ENCODE data around the gene ABCB6.

ABCB6 gene

GRCh38 chr2:219165058-219165911, 53.5 kb downstream of the ABCB6 start:
- DNase-seq: no peak

DNA sequence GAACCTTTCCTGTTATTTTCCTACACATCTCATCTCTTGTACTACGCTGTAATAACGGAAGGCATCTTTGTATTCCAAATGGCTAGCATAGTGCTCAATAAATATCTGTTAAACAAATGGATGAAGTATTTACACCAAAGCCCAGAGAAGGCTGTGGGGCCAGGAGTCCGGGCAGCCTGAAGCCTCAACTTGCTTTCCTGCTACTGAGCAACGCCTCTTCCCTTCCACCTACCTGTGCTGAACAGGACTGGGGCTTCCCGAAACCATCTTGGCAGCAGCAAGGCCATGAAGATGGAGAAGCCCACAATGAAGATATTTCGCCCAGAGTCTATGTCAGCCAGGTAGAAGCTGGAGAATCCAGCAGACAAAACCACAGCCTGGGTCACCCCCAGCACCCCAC, 55.6 kb downstream of the ABCB6 start:
- no peak for DNase-seq

GRCh38 chr2:219161097-219161496, 57.7 kb downstream of the ABCB6 start:
- DNase-seq: no peak

DNA sequence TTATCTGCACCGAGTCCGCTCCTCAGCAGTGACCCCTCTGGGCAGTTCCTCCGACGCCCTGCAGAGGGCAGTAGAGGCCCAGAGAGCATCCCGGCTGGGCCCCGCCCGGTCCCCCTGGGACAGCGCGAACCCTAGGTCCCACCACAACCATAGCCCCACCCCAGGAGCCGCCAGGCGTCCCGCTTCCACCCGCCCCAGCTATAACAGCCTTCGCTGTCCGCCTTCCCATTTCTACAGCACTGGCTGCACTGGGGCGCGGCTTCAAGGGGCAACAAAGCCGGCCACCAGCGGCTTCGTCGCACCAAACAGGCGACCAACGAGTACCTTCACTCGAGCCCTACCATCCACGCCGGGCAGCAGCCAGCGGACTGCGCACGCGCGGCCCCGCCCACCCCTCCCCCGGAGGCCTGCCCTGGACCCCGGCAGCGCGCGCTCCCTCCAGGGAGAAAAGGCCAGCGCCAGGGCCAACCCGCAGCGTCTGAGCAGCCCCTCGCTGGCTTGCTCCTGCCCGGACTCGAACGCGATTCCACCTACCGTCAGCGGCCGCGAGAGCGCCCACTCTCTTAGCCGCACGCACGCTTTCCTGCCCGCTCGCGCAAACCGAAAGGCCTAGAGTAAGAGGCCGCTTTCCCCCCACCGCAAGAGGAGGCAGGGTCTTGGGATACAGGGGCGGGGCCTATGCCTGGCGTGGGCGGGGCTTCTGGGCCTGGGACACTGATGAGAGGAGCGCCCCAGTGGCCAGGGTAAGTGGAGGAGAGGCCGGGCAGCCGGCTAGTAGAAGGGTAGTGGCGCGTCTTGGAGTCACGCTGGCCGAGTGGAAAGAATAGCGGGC, 58.4 kb downstream of the ABCB6 start, which contains the start of gene NHEJ1:
Gene NHEJ1, minus strand, starts transcription at position 630 of the 832 bp plus-strand sequence. CDS start 2,453 bp downstream, outside the sequence.
- DNase-seq: peak; percentile 91
